GM12891 (cell line): Measurements from ENCODE around the gene DYNLT1.

Experiments used
- PAX5 ChIP-seq: IDR thresholded peaks from 2 replicates; pipeline ENCODE4 v1.6.1; 2011; ENCODE audit warnings: low read length, moderate library complexity, mild to moderate bottlenecking; ENCODE audit not compliant: insufficient read depth, severe bottlenecking
- POLR2A ChIP-seq: IDR thresholded peaks from 2 replicates; pipeline ENCODE4 v1.6.1; 2011; ENCODE audit warnings: low read depth, low read length, control low read depth
- POLR2AphosphoS5 ChIP-seq: IDR thresholded peaks from 2 replicates; pipeline ENCODE4 v1.6.1; 2011; ENCODE audit warnings: low read depth, low read length, control low read depth
- POU2F2 ChIP-seq: IDR thresholded peaks from 2 replicates; pipeline ENCODE4 v1.6.1; 2011; ENCODE audit warnings: low read depth, mild to moderate bottlenecking, control low read depth, low read length, moderate library complexity
- TAF1 ChIP-seq: IDR thresholded peaks from 2 replicates; pipeline ENCODE4 v1.6.1; 2011; ENCODE audit warnings: low read depth, low read length, control low read depth

GRCh38 chr6:158621694-158622544 is 22.6 kb downstream of the DYNLT1 start:
- TF ChIP-seq POLR2A (no peak), PAX5 (no peak), TAF1 (no peak), POLR2AphosphoS5 (no peak), POU2F2 (no peak)
